ENCODE results near the gene IL17F.

Gene IL17F

GRCh38 chr6:52189974-52190373, 54.3 kb downstream of the IL17F start:
- no CpG with 5 or more reads among the region's 2 CpGs for WGBS, 2 donors (ENCODE audit: extremely low coverage in 2 of 2, insufficient read length in 2 of 2, insufficient replicate concordance in 1 of 2)
- Histone ChIP-seq H3K27me3 (ENCODE audit: control insufficient read depth in 3 of 3, insufficient read depth in 3 of 3, low read depth in 1 of 3, low read length in 3 of 3) (peaks cover 0 to 4% (median 0%) of the 10 kb centered on the region in 3 experiments), H3K79me1 (ENCODE audit: low read depth, low read length) (no peaks in the 10 kb centered on the region), H3K36me3 (replicated peaks in 1 of 2; ENCODE audit: control insufficient read depth in 2 of 2, insufficient read depth in 2 of 2, low read length in 2 of 2) (no peaks in the 10 kb centered on the region), H2BK12ac (ENCODE audit: low read length) (no peak overlapping the region), H3K9me3 (replicated peaks in 1 of 2; ENCODE audit: control insufficient read depth in 2 of 2, insufficient read depth in 1 of 2, low read depth in 1 of 2, low read length in 2 of 2) (no peaks in the 10 kb centered on the region), H3K4ac (ENCODE audit: low read length) (no peak overlapping the region), H2BK15ac (ENCODE audit: low read length) (no peak overlapping the region), H2AFZ (ENCODE audit: low read length) (no peak overlapping the region), H2BK5ac (ENCODE audit: low read length) (no peak overlapping the region), H4K91ac (ENCODE audit: low read depth, low read length, poor library complexity) (no peak overlapping the region), H4K8ac (ENCODE audit: low read depth, low read length) (no peak overlapping the region), H3K14ac (ENCODE audit: low read length) (no peak overlapping the region), H3K4me1 (ENCODE audit: control insufficient read depth in 2 of 2, insufficient read depth in 1 of 2, low read depth in 1 of 2, low read length in 2 of 2) (no peaks in the 10 kb centered on the region), H3K4me2 (ENCODE audit: insufficient read depth, low read length, poor library complexity, severe bottlenecking) (no peak overlapping the region), H3K9ac (ENCODE audit: low read depth, low read length, poor library complexity) (no peak overlapping the region), H3K18ac (ENCODE audit: low read length) (no peak overlapping the region), H3K23ac (ENCODE audit: low read depth, low read length, poor library complexity) (no peak overlapping the region), H3K27ac (replicated peaks; ENCODE audit: low read length) (no peak overlapping the region), H2AK5ac (ENCODE audit: low read depth, low read length) (no peak overlapping the region), H3K4me3 (ENCODE audit: low read length in 2 of 2) (no peak overlapping the region), H2BK120ac (ENCODE audit: low read depth, low read length) (no peak overlapping the region)
- DNase-seq (ENCODE audit: low spot score): no peak

DNA sequence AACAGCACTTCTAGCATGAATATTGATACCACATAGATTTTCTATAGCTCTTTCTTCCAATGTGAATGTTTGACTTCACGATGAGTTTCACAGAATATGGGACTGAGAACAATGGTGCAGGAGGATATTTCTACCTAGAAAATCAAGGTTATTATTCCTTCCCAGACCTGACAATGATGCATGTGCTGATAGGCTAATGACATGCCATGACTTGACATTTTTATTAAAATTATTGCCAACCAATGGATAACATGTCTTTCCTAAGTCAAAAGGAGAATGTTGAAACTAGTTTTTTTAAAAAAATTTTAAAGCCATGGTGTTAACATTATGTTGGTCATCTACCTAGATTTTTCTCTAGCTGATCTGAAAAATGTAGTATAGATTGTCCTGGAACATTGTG, 57.2 kb downstream of the IL17F start:
- no peak overlapping the region for H3K23ac ChIP-seq (ENCODE audit: low read depth, low read length, poor library complexity)
- no peak overlapping the region for H3K4ac ChIP-seq (ENCODE audit: low read length)
- H3K14ac ChIP-seq (ENCODE audit: low read length): no peak overlapping the region
- no peak overlapping the region for H3K27ac ChIP-seq (replicated peaks; ENCODE audit: low read length)
- H4K91ac ChIP-seq (ENCODE audit: low read depth, low read length, poor library complexity): no peak overlapping the region
- no peak overlapping the region for H2AFZ ChIP-seq (ENCODE audit: low read length)
- H2BK15ac ChIP-seq (ENCODE audit: low read length): no peak overlapping the region
- H3K27me3 ChIP-seq (ENCODE audit: control insufficient read depth in 3 of 3, insufficient read depth in 3 of 3, low read depth in 1 of 3, low read length in 3 of 3): peaks cover 0 to 4% (median 0%) of the 10 kb centered on the region in 3 experiments
- no peaks in the 10 kb centered on the region for H3K9me3 ChIP-seq (replicated peaks in 1 of 2; ENCODE audit: control insufficient read depth in 2 of 2, insufficient read depth in 1 of 2, low read depth in 1 of 2, low read length in 2 of 2)
- H3K9ac ChIP-seq (ENCODE audit: low read depth, low read length, poor library complexity): no peak overlapping the region
- no peaks in the 10 kb centered on the region for H3K36me3 ChIP-seq (replicated peaks in 1 of 2; ENCODE audit: control insufficient read depth in 2 of 2, insufficient read depth in 2 of 2, low read length in 2 of 2)
- H3K79me1 ChIP-seq (ENCODE audit: low read depth, low read length): no peaks in the 10 kb centered on the region
- no peak overlapping the region for H3K18ac ChIP-seq (ENCODE audit: low read length)
- no peak for DNase-seq (ENCODE audit: low spot score)
- no peak overlapping the region for H4K8ac ChIP-seq (ENCODE audit: low read depth, low read length)
- H2BK5ac ChIP-seq (ENCODE audit: low read length): no peak overlapping the region
- no peak overlapping the region for H2AK5ac ChIP-seq (ENCODE audit: low read depth, low read length)
- H2BK120ac ChIP-seq (ENCODE audit: low read depth, low read length): no peak overlapping the region
- peaks cover 0 to 1% of the 10 kb centered on the region in 2 donors for H3K4me1 ChIP-seq (ENCODE audit: control insufficient read depth in 2 of 2, insufficient read depth in 1 of 2, low read depth in 1 of 2, low read length in 2 of 2)
- no peak overlapping the region for H2BK12ac ChIP-seq (ENCODE audit: low read length)
- WGBS, 2 donors (ENCODE audit: extremely low coverage in 2 of 2, insufficient read length in 2 of 2, insufficient replicate concordance in 1 of 2): no CpG with 5 or more reads among the region's 1 CpG
- H3K4me3 ChIP-seq (ENCODE audit: low read length in 2 of 2): no peak overlapping the region
- no peak overlapping the region for H3K4me2 ChIP-seq (ENCODE audit: insufficient read depth, low read length, poor library complexity, severe bottlenecking)
